Suprapubic skin (tissue), 4 donors: ENCODE measurements around the gene KLHL20. TPM values are rescaled to one million over a fixed set of nuclear protein-coding genes. Genes with fewer than 3 reads are reported as not detected.
A peak's percentile ranks its signal among the peaks of the same experiment; 100 is the strongest.
"Not testable (repeated sequence)": the region's sequence is repeated elsewhere in the genome, so short reads cannot be mapped to it uniquely, and the experiment has no call there.

Source experiments
- DNase-seq, 2 donors: peaks; one replicate each; pipeline ENCODE4 v3.0.0-alpha.2; 2019; ENCODE audit warnings: low spot score in 2 of 2
- H3K27ac ChIP-seq: fragments of 200-600 bp; sonication (generic); one replicate; pipeline ENCODE4 v1.5.1; 2019
- H3K27me3 ChIP-seq: fragments of 200-600 bp; sonication (generic); one replicate; pipeline ENCODE4 v1.5.1; 2019
- H3K36me3 ChIP-seq: fragments of 200-600 bp; sonication (generic); one replicate; pipeline ENCODE4 v1.5.1; 2019
- H3K4me1 ChIP-seq: fragments of 200-600 bp; sonication (generic); one replicate; pipeline ENCODE4 v1.5.1; 2019
- H3K4me3 ChIP-seq: fragments of 200-600 bp; sonication (generic); one replicate; pipeline ENCODE4 v1.5.1; 2019; ENCODE audit warnings: mild to moderate bottlenecking
- H3K9me3 ChIP-seq: fragments of 200-600 bp; sonication (generic); one replicate; pipeline ENCODE4 v1.5.1; 2019
- CTCF ChIP-seq, 2 donors: fragments of 200-600 bp in 1 of 2; fragments of 450-650 bp in 1 of 2; sonication (generic) in 1 of 2; IDR thresholded peaks; one replicate each; pipeline ENCODE4 v1.5.1; 2016 to 2019; ENCODE audit warnings: antibody characterized with exemption in 2 of 2, mild to moderate bottlenecking in 1 of 2, moderate library complexity in 1 of 2
- EP300 ChIP-seq: sonication (generic); formaldehyde crosslinking; IDR thresholded peaks from one replicate; pipeline ENCODE4 v1.6.1; 2017; ENCODE audit warnings: antibody characterized with exemption
- POLR2A ChIP-seq, 2 donors: fragments of 450-650 bp; IDR thresholded peaks; one replicate each; pipeline ENCODE4 v1.6.1; 2017; ENCODE audit warnings: antibody characterized with exemption in 2 of 2, mild to moderate bottlenecking in 2 of 2, moderate library complexity in 2 of 2
- POLR2AphosphoS5 ChIP-seq, 3 donors: sonication (generic); formaldehyde crosslinking; IDR thresholded peaks; one replicate each; pipeline ENCODE4 v1.6.1; 2017; ENCODE audit warnings: antibody characterized with exemption in 3 of 3
- WGBS: methylation state at CpG from one replicate; pipeline ENCODE4 v1.1.5; 2018; 5-methylcytosine and 5-hydroxymethylcytosine counted together
- total RNA-seq, 4 donors: library from RNA; depleted of rRNA; stranded (reverse); fragments of >200 nt; gene quantifications; one replicate each; pipeline ENCODE4 v1.1.0, GENCODE V29; 2016

The KLHL20 gene, protein sequence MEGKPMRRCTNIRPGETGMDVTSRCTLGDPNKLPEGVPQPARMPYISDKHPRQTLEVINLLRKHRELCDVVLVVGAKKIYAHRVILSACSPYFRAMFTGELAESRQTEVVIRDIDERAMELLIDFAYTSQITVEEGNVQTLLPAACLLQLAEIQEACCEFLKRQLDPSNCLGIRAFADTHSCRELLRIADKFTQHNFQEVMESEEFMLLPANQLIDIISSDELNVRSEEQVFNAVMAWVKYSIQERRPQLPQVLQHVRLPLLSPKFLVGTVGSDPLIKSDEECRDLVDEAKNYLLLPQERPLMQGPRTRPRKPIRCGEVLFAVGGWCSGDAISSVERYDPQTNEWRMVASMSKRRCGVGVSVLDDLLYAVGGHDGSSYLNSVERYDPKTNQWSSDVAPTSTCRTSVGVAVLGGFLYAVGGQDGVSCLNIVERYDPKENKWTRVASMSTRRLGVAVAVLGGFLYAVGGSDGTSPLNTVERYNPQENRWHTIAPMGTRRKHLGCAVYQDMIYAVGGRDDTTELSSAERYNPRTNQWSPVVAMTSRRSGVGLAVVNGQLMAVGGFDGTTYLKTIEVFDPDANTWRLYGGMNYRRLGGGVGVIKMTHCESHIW
- 10 to 100 TPM; 26.3 to 34.2 (median 29.4) TPM for total RNA-seq

DNA sequence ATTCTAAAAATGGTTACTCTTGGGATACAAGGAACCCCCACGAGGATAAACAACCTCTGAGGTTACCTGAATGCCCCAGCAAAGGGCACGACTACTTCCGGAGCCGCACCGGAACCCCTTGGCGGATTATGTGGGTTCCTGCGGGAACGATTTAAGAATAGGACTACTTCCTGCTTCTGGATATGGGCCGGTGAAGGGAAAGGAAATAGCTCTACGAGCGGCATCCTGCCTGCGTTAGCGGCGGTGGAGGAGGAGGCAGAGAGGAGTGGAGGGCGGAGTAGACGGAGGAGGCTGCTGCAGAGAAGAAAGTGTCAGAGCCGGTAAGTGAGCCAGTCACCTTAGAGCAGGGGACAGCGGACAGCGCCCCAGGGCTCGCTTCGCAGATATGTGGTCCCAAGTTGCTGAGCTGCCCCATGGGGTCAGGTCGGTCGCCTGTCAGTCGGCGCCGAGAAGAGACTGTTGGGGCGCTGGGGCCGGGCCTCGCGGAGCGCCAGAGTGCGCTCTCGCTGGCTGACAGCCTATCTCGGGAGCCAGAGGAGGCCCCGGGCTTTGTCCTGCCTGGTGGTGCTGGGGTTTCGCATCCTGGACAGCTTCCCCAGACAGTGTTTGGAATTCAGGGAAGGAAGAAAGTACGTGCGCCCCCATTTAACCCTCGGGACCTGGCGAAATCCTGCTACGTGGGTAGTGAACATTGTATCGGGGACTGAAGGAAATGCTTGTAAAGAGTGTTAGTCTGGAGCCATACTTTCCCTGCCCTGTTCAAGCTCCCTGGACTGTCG lies at the start of gene KLHL20:
Gene KLHL20 (plus strand): TSS at position 223 of the 779 bp plus-strand sequence. CDS start 1,063 bp downstream, outside the sequence.
- Histone ChIP-seq H3K4me3 (peak within 1 kb of the TSS; percentile 88), H3K36me3 (peaks cover 3% of the 10 kb centered on the region)

DNA sequence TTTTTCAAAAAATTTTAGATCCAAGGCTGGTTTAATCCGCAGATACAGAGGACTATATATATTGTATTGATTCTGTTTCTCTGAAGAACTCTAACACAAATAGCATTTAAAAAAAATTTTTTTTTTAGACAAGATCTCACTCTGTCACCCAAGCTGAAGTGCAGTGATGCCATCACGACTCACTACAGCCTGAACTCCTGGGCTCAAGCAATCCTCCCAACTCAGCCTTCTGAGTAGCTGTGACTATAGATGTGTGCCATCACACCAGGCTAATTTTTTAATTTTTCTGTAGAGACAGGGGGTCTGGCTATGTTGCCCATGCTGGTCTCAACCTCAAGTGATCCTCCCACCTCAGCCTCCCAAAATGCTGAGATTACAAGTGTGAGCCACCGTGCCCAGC lies 48.1 kb upstream of the KLHL20 start:
- no peak for DNase-seq
- Histone ChIP-seq H3K4me3 (no peak overlapping the region), H3K4me1 (peaks cover 5% of the 10 kb centered on the region), H3K9me3 (no peaks in the 10 kb centered on the region), H3K27ac (no peak overlapping the region), H3K27me3 (peaks cover 28% of the 10 kb centered on the region), H3K36me3 (no peaks in the 10 kb centered on the region)
- no peak for TF ChIP-seq POLR2AphosphoS5 (IDR thresholded peaks at IDR 0.05)
- TF ChIP-seq POLR2A (IDR thresholded peaks at IDR 0.05): no peak
- TF ChIP-seq CTCF (IDR thresholded peaks at IDR 0.05): no peak
- no peak for TF ChIP-seq EP300
- 89% methylated on average over 3 of the region's 3 CpGs for WGBS

More for the DNA sequence above, at the start of gene KLHL20:
- peak in 1 of 2 donors; percentile 43 for TF ChIP-seq POLR2A (IDR thresholded peaks at IDR 0.05)
- no peak for TF ChIP-seq CTCF (IDR thresholded peaks at IDR 0.05)
- peak in 2 of 3 donors; percentile 50 to 83 for TF ChIP-seq POLR2AphosphoS5 (IDR thresholded peaks at IDR 0.05)
- TF ChIP-seq EP300: no peak
- DNase-seq: peak; percentile 82 to 87
- peaks cover 23% of the 10 kb centered on the region for H3K27me3 ChIP-seq
- H3K27ac ChIP-seq: peak within 1 kb of the TSS; percentile 92
- H3K9me3 ChIP-seq: no peaks in the 10 kb centered on the region
- under 1% methylated on average over 43 of the region's 43 CpGs for WGBS
- peaks cover 26% of the 10 kb centered on the region for H3K4me1 ChIP-seq

GRCh38 chr1:173669491-173669941 lies 45.3 kb upstream of the KLHL20 start, which contains the start of gene ANKRD45:
Gene ANKRD45, minus strand, starts transcription at chr1:173669851. Its CDS starts 10,433 bp downstream, at chr1:173659418.
- H3K4me1 ChIP-seq: peaks cover 5% of the 10 kb centered on the region

DNA sequence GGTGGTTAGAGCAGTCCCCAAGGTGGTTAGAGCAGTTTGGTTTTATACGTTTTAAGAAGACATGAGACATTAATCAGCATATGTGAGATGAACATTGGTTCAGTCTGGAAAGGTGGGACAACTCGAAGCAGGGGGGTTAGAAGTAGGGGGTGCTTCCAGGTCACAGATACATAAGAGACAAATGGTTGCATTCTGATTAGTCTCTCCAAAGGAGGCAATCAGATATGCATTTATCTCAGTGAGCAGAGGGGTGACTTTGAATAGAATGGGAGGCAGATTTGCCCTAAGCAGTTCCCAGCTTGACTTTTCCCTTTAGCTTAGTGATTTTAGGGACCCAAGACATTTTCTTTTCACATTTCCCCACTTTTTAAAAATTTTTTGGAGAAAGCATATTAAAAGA lies 40.3 kb upstream of the KLHL20 start:
- H3K27me3 ChIP-seq: peaks cover 13% of the 10 kb centered on the region
- H3K36me3 ChIP-seq, H3K27ac ChIP-seq, H3K4me3 ChIP-seq, H3K4me1 ChIP-seq, H3K9me3 ChIP-seq, DNase-seq: not testable (repeated sequence)
- 79% methylated on average over 2 of the region's 2 CpGs for WGBS

More at GRCh38 chr1:173669491-173669941, 45.3 kb upstream of the KLHL20 start, which contains the start of gene ANKRD45:
- Histone ChIP-seq H3K27me3 (peaks cover 28% of the 10 kb centered on the region), H3K9me3 (no peaks in the 10 kb centered on the region), H3K36me3 (no peaks in the 10 kb centered on the region), H3K27ac (no peak within 1 kb of the TSS), H3K4me3 (peak within 1 kb of the TSS; percentile 38)
- TF ChIP-seq POLR2AphosphoS5 (IDR thresholded peaks at IDR 0.05) (no peak), CTCF (IDR thresholded peaks at IDR 0.05) (no peak), EP300 (no peak), POLR2A (IDR thresholded peaks at IDR 0.05) (no peak)
- DNase-seq: no peak
- 3% methylated on average over 30 of the region's 33 CpGs for WGBS

GRCh38 chr1:173680152-173680551 lies 34.6 kb upstream of the KLHL20 start:
- not testable (repeated sequence) for H3K27me3 ChIP-seq

More at GRCh38 chr1:173680152-173680551, 34.6 kb upstream of the KLHL20 start:
- H3K36me3 ChIP-seq, H3K27ac ChIP-seq, H3K4me1 ChIP-seq, DNase-seq, H3K9me3 ChIP-seq, H3K4me3 ChIP-seq: not testable (repeated sequence)
- WGBS: 84% methylated on average over 5 of the region's 5 CpGs
